ENCODE results near the gene SRSF5. TPM values are rescaled to one million over a fixed set of nuclear protein-coding genes. Genes with fewer than 3 reads are reported as not detected.

SRSF5 gene
- total and polyA plus RNA-seq, 2 of the 13 experiments (the other 11 are each of a cell fraction or from before 2014, with no cell fraction given), result 189 to 277 TPM

- Histone ChIP-seq H3K9ac (ENCODE audit: insufficient read depth, low read depth, low read length) (no peak overlapping the region), H3K27me3 (ENCODE audit: control insufficient read depth in 1 of 2, insufficient read depth in 2 of 2, low read length in 2 of 2) (no peaks in the 10 kb centered on the region), H3K9me3 (ENCODE audit: low read length) (no peaks in the 10 kb centered on the region), H3K27ac (ENCODE audit: extremely low read length, insufficient read depth, low read length) (no peak overlapping the region), H2AFZ (ENCODE audit: low read length) (no peak overlapping the region), H3K4me1 (ENCODE audit: insufficient read depth, low read length) (peaks cover 73% of the 10 kb centered on the region), H3K79me2 (ENCODE audit: insufficient read depth, low read length) (no peaks in the 10 kb centered on the region), H3K36me3 (replicated peaks in 1 of 2; ENCODE audit: control insufficient read depth in 1 of 2, insufficient read depth in 2 of 2, low read length in 2 of 2) (no peaks in the 10 kb centered on the region), H3K4me2 (ENCODE audit: low read depth, low read length) (no peak overlapping the region), H4K20me1 (ENCODE audit: insufficient read depth, low read length) (no peaks in the 10 kb centered on the region), H3K4me3 (replicated peaks in 1 of 3; ENCODE audit: insufficient read depth in 1 of 3, low read depth in 2 of 3, low read length in 3 of 3) (no peak overlapping the region)
- in situ Hi-C loops (cut with HindIII; ENCODE audit: extremely low pct_ligation_motif_present, low pct_unique_long_range_greater_than_20kb) (no loop called here), intact Hi-C loops (cut with micrococcal nuclease; ENCODE audit: unreplicated experiment) (no loop called here)
- no TSS peak for BruUV-seq (replicated peaks)
- POLR2A ChIA-PET, result interaction anchor here (2.1 kb wide), 1 partner anchor 14 kb away, joined by 6 read pairs; no protein-coding TSS in a partner anchor
- CTCF ChIA-PET (ENCODE audit: low intra/inter-chr PET ratio, low total read pairs), result no interaction called here
- TF ChIP-seq ZNF24 (IDR thresholded peaks at IDR 0.05) (no peak), ZNF616 (CRISPR knock-in tag; IDR thresholded peaks at IDR 0.05; ENCODE audit: low read depth) (peak; percentile 88)
- ATAC-seq, result no peak
- WGBS (ENCODE audit: low lambda C conversion rate), result 100% methylated on average over 1 of the region's 3 CpGs
- no peak for DNase-seq (ENCODE audit: low spot score)
- no peak for FAIRE-seq
Measured at GRCh38 chr14:69794791-69795190, 27.8 kb downstream of the SRSF5 start.

DNA sequence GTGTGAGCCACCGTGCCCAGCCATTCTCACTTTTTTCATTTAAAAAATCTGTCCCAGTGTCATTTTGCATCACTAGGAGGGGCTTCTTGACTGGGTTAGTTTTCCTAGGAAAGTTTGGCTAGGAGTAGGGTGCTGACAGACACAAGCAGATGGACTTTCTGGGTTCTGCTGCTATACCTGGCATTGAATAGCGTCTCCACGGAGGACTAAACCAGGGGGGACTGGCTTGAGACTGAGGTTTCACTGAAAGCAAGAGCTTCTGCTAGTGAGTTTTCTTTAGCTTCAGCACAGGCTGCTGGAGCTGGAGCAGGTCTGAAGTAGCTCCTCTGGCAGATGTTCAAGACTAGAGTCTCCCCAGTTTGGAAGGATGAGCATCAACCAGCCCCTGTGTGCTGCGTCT, 28.7 kb downstream of the SRSF5 start:
- TF ChIP-seq SRY (CRISPR knock-in tag; IDR thresholded peaks at IDR 0.05), result no peak
- no peak for TF ChIP-seq ZNF563 (CRISPR knock-in tag; IDR thresholded peaks at IDR 0.05)
- TF ChIP-seq NFKB2 (CRISPR knock-in tag; IDR thresholded peaks at IDR 0.05; ENCODE audit: borderline replicate concordance), result no peak
- TF ChIP-seq ATM (IDR thresholded peaks at IDR 0.05; ENCODE audit: borderline replicate concordance), result no peak
- TF ChIP-seq SNAI1 (CRISPR knock-in tag; IDR thresholded peaks at IDR 0.05; ENCODE audit: borderline replicate concordance), result no peak
- no peak for TF ChIP-seq E2F1 (CRISPR knock-in tag; IDR thresholded peaks at IDR 0.05)
- TF ChIP-seq, protein P1, sequence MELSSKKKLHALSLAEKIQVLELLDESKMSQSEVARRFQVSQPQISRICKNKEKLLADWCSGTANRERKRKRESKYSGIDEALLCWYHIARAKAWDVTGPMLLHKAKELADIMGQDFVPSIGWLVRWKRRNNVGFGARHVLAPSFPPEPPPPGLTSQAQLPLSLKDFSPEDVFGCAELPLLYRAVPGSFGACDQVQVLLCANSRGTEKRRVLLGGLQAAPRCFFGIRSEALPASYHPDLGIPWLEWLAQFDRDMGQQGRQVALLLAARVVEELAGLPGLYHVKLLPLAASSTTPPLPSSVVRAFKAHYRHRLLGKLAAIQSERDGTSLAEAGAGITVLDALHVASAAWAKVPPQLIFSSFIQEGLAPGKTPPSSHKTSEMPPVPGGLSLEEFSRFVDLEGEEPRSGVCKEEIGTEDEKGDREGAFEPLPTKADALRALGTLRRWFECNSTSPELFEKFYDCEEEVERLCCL (CRISPR knock-in tag; IDR thresholded peaks at IDR 0.05; ENCODE audit: borderline replicate concordance), result no peak
- TF ChIP-seq, protein P2, sequence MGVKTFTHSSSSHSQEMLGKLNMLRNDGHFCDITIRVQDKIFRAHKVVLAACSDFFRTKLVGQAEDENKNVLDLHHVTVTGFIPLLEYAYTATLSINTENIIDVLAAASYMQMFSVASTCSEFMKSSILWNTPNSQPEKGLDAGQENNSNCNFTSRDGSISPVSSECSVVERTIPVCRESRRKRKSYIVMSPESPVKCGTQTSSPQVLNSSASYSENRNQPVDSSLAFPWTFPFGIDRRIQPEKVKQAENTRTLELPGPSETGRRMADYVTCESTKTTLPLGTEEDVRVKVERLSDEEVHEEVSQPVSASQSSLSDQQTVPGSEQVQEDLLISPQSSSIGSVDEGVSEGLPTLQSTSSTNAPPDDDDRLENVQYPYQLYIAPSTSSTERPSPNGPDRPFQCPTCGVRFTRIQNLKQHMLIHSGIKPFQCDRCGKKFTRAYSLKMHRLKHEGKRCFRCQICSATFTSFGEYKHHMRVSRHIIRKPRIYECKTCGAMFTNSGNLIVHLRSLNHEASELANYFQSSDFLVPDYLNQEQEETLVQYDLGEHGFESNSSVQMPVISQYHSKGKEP (CRISPR knock-in tag; IDR thresholded peaks at IDR 0.05), result no peak
- no peak for TF ChIP-seq CCDC6 (CRISPR knock-in tag; IDR thresholded peaks at IDR 0.05)
- no peak for TF ChIP-seq HOXD1 (CRISPR knock-in tag; IDR thresholded peaks at IDR 0.05)
- no peak for TF ChIP-seq HES4 (CRISPR knock-in tag; IDR thresholded peaks at IDR 0.05; ENCODE audit: borderline replicate concordance)
- no peak for TF ChIP-seq ZNF777 (CRISPR knock-in tag; IDR thresholded peaks at IDR 0.05)
- TF ChIP-seq ZNF333 (CRISPR knock-in tag; IDR thresholded peaks at IDR 0.05; ENCODE audit: borderline replicate concordance), result no peak
- no peak for TF ChIP-seq TEAD2 (CRISPR knock-in tag; IDR thresholded peaks at IDR 0.05)
- no peak for TF ChIP-seq YY1 (IDR thresholded peaks at IDR 0.05; ENCODE audit: insufficient read depth, insufficient replicate concordance, low read depth, low read length)
- intact Hi-C loops (cut with micrococcal nuclease; ENCODE audit: unreplicated experiment), result no loop called here
- Histone ChIP-seq H3K27ac (ENCODE audit: extremely low read length, insufficient read depth, low read length) (no peak overlapping the region), H3K9ac (ENCODE audit: insufficient read depth, low read depth, low read length) (no peak overlapping the region), H3K9me3 (ENCODE audit: low read length) (no peaks in the 10 kb centered on the region), H3K4me3 (replicated peaks in 1 of 3; ENCODE audit: insufficient read depth in 1 of 3, low read depth in 2 of 3, low read length in 3 of 3) (no peak overlapping the region), H3K4me2 (ENCODE audit: low read depth, low read length) (no peak overlapping the region), H3K36me3 (replicated peaks in 1 of 2; ENCODE audit: control insufficient read depth in 1 of 2, insufficient read depth in 2 of 2, low read length in 2 of 2) (no peaks in the 10 kb centered on the region), H3K79me2 (ENCODE audit: insufficient read depth, low read length) (no peaks in the 10 kb centered on the region), H3K27me3 (ENCODE audit: control insufficient read depth in 1 of 2, insufficient read depth in 2 of 2, low read length in 2 of 2) (no peaks in the 10 kb centered on the region), H2AFZ (ENCODE audit: low read length) (no peak overlapping the region), H3K4me1 (ENCODE audit: insufficient read depth, low read length) (peaks cover 73% of the 10 kb centered on the region), H4K20me1 (ENCODE audit: insufficient read depth, low read length) (no peaks in the 10 kb centered on the region)
- no TSS peak for BruUV-seq (replicated peaks)
- ATAC-seq, result no peak
- POLR2A ChIA-PET, result interaction anchor here (3.5 kb wide), 1 partner anchor 28 kb away, joined by 17 read pairs; the partner anchor contains the start of gene SRSF5
- FAIRE-seq, result no peak
- CTCF ChIA-PET (ENCODE audit: low intra/inter-chr PET ratio, low total read pairs), result no interaction called here
- in situ Hi-C loops (cut with HindIII; ENCODE audit: extremely low pct_ligation_motif_present, low pct_unique_long_range_greater_than_20kb), result no loop called here
- 75% methylated on average over 4 of the region's 4 CpGs for WGBS (ENCODE audit: low lambda C conversion rate)
- no peak for DNase-seq (ENCODE audit: low spot score)

All from HepG2 (cell line).